GM08714 (cell line): Measurements from ENCODE around the gene ADAM12.

Experiments
- H3K4me3 ChIP-seq: fragments of 200-500 bp; sonication (Bioruptor generic); 2 replicates; pipeline ENCODE4 v1.5.1; 2014; ENCODE audit warnings: mild to moderate bottlenecking, low read length, inconsistent platforms
- ZNF274 ChIP-seq: IDR thresholded peaks from 2 replicates; pipeline ENCODE4 v1.6.1; 2012; ENCODE audit warnings: mild to moderate bottlenecking, low read depth, low read length

ADAM12 gene

GRCh38 chr10:126160571-126160970 lies 227.7 kb downstream of the ADAM12 start:
- TF ChIP-seq ZNF274, result no peak
- no peak overlapping the region for H3K4me3 ChIP-seq

GRCh38 chr10:126158133-126158892 lies 230.0 kb downstream of the ADAM12 start:
- TF ChIP-seq ZNF274, result no peak

GRCh38 chr10:126157189-126157588 lies 231.1 kb downstream of the ADAM12 start:
- TF ChIP-seq ZNF274, result no peak

More at GRCh38 chr10:126158133-126158892, 230.0 kb downstream of the ADAM12 start:
- H3K4me3 ChIP-seq, result no peak overlapping the region

GRCh38 chr10:126156503-126156902 lies 231.8 kb downstream of the ADAM12 start:
- H3K4me3 ChIP-seq, result no peak overlapping the region
- TF ChIP-seq ZNF274, result no peak

More at GRCh38 chr10:126157189-126157588, 231.1 kb downstream of the ADAM12 start:
- no peak overlapping the region for H3K4me3 ChIP-seq

- no peak overlapping the region for H3K4me3 ChIP-seq
- TF ChIP-seq ZNF274, result no peak
Measured at GRCh38 chr10:126156012-126156411, 232.3 kb downstream of the ADAM12 start.

GRCh38 chr10:126155528-126155927 lies 232.7 kb downstream of the ADAM12 start:
- no peak overlapping the region for H3K4me3 ChIP-seq
- TF ChIP-seq ZNF274, result no peak

GRCh38 chr10:126153711-126154628 lies 234.3 kb downstream of the ADAM12 start:
- H3K4me3 ChIP-seq, result no peak overlapping the region
- TF ChIP-seq ZNF274, result no peak

- TF ChIP-seq ZNF274, result no peak
- no peak overlapping the region for H3K4me3 ChIP-seq
Measured at GRCh38 chr10:126147866-126148587, 240.2 kb downstream of the ADAM12 start.

- no peak overlapping the region for H3K4me3 ChIP-seq
- no peak for TF ChIP-seq ZNF274
Measured at GRCh38 chr10:126146771-126147170, 241.5 kb downstream of the ADAM12 start.

- no peak overlapping the region for H3K4me3 ChIP-seq
- no peak for TF ChIP-seq ZNF274
Measured at GRCh38 chr10:126143117-126143516, 245.2 kb downstream of the ADAM12 start.

- no peak for TF ChIP-seq ZNF274
Measured at GRCh38 chr10:126140746-126141273, 247.5 kb downstream of the ADAM12 start.

GRCh38 chr10:126137562-126138221 lies 250.6 kb downstream of the ADAM12 start:
- no peak overlapping the region for H3K4me3 ChIP-seq

More at GRCh38 chr10:126140746-126141273, 247.5 kb downstream of the ADAM12 start:
- H3K4me3 ChIP-seq, result no peak overlapping the region

GRCh38 chr10:126135941-126136595 lies 252.2 kb downstream of the ADAM12 start:
- TF ChIP-seq ZNF274, result no peak
- H3K4me3 ChIP-seq, result no peak overlapping the region

More at GRCh38 chr10:126137562-126138221, 250.6 kb downstream of the ADAM12 start:
- no peak for TF ChIP-seq ZNF274
